SK-N-SH (cell line): ENCODE data around the gene MRPL54. TPM values are rescaled to one million over a fixed set of nuclear protein-coding genes. Genes with fewer than 3 reads are reported as not detected.

Experiments used
- CTCF ChIA-PET: fragments of 300-600, 350-600 bp; formaldehyde crosslinking; extraction: SDS; loops from one replicate; lab custom pipeline; 2021; lab: Yijun Ruan, JAX
- POLR2A ChIA-PET: fragments of 350-600 bp; sonication (Branson Sonifier 250); formaldehyde crosslinking; extraction: SDS; loops from one replicate; lab custom pipeline; 2020; ENCODE audit warnings: antibody characterized with exemption, inconsistent platforms; lab: Yijun Ruan, JAX
- DNase-seq: peaks from one replicate; pipeline ENCODE4 v3.0.0; 2012
- H2AFZ ChIP-seq: fragments of 200-600 bp; sonication (generic); 2 replicates; pipeline ENCODE4 v1.8.1; 2016; ENCODE audit warnings: antibody characterized with exemption, mild to moderate bottlenecking, low read depth
- H3F3A ChIP-seq: fragments of 200-600 bp; sonication (generic); replicated peaks from 2 replicates; pipeline ENCODE3; 2016; ENCODE audit warnings: antibody characterized with exemption, mild to moderate bottlenecking; ENCODE audit not compliant: insufficient read depth
- H3K27ac ChIP-seq, 2 experiments: fragments of 200-500 bp in 1 of 2; fragments of 200-600 bp in 1 of 2; sonication (Bioruptor generic) in 1 of 2; sonication (generic), shearing (Covaris generic) in 1 of 2; 2 replicates each; pipeline versions ENCODE4 v1.5.1 to v1.6.1; 2014 to 2016; ENCODE audit warnings: low read depth in 2 of 2, inconsistent platforms in 1 of 2, low read length in 1 of 2, mild to moderate bottlenecking in 1 of 2, mixed read lengths in 1 of 2
- H3K27me3 ChIP-seq: fragments of 200-600 bp; sonication (generic), shearing (Covaris generic); 2 replicates; pipeline ENCODE4 v1.6.1; 2016; ENCODE audit warnings: mixed run types; ENCODE audit not compliant: insufficient read depth
- H3K36me3 ChIP-seq, 2 experiments: fragments of 200-500 bp in 1 of 2; fragments of 200-600 bp in 1 of 2; sonication (Bioruptor generic) in 1 of 2; sonication (generic) in 1 of 2; replicated peaks in 1 of 2; 2 replicates each; pipeline versions ENCODE3 to v1.5.1; 2014 to 2016; ENCODE audit warnings: low read length in 1 of 2, mild to moderate bottlenecking in 1 of 2; ENCODE audit not compliant: insufficient read depth in 2 of 2, control insufficient read depth in 1 of 2
- H3K4me1 ChIP-seq, 2 experiments: fragments of 200-500 bp in 1 of 2; fragments of 200-600 bp in 1 of 2; sonication (Bioruptor generic) in 1 of 2; sonication (generic), shearing (Covaris generic) in 1 of 2; 2 replicates each; pipeline versions ENCODE4 v1.5.1 to v1.6.1; 2014 to 2016; ENCODE audit warnings: low read depth in 1 of 2, low read length in 1 of 2, mixed run types in 1 of 2; ENCODE audit not compliant: insufficient read depth in 2 of 2, control insufficient read depth in 1 of 2
- H3K4me2 ChIP-seq: fragments of 200-600 bp; sonication (generic), shearing (Covaris generic); 2 replicates; pipeline ENCODE4 v1.6.1; 2017; ENCODE audit warnings: mixed run types
- H3K4me3 ChIP-seq, 2 experiments: fragments of 200-500 bp in 1 of 2; fragments of 200-600 bp in 1 of 2; sonication (Bioruptor generic) in 1 of 2; sonication (generic), shearing (Covaris generic) in 1 of 2; 2 replicates each; pipeline versions ENCODE4 v1.5.1 to v1.8.1; 2014 to 2016; ENCODE audit warnings: low read depth in 2 of 2, inconsistent platforms in 1 of 2, low read length in 1 of 2, mild to moderate bottlenecking in 1 of 2, mixed read lengths in 1 of 2, moderate library complexity in 1 of 2
- H3K79me2 ChIP-seq: fragments of 200-600 bp; sonication (generic); 2 replicates; pipeline ENCODE4 v1.8.1; 2017; ENCODE audit warnings: mild to moderate bottlenecking; ENCODE audit not compliant: insufficient read depth
- H3K9ac ChIP-seq: fragments of 200-600 bp; sonication (generic); 2 replicates; pipeline ENCODE4 v1.6.1; 2017; ENCODE audit warnings: mixed run types
- H3K9me2 ChIP-seq: fragments of 200-600 bp; sonication (generic); 2 replicates; pipeline ENCODE4 v1.6.1; 2017; ENCODE audit warnings: mixed run types
- H3K9me3 ChIP-seq: fragments of 200-600 bp; sonication (generic); 2 replicates; pipeline ENCODE4 v1.6.1; 2017; ENCODE audit warnings: mixed run types, mild to moderate bottlenecking, moderate library complexity
- H4K20me1 ChIP-seq: fragments of 200-600 bp; sonication (generic); 2 replicates; pipeline ENCODE4 v1.6.1; 2017; ENCODE audit warnings: mild to moderate bottlenecking, mixed run types; ENCODE audit not compliant: insufficient read depth
- CHD2 ChIP-seq: fragments of 150-350 bp; IDR thresholded peaks from 2 replicates; pipeline ENCODE4 v1.6.1; 2018; ENCODE audit warnings: low read length; ENCODE audit not compliant: partially characterized antibody
- EZH2phosphoT487 ChIP-seq: fragments of 200-600 bp; sonication (generic); IDR thresholded peaks from 2 replicates; pipeline ENCODE4 v1.6.1; 2017; ENCODE audit warnings: low read depth, mixed run types, mild to moderate bottlenecking, antibody characterized with exemption, moderate library complexity, borderline replicate concordance
- FOSL2 ChIP-seq: IDR thresholded peaks from 2 replicates; pipeline ENCODE4 v1.4.0; 2012; ENCODE audit warnings: low read depth, mild to moderate bottlenecking, moderate library complexity, borderline replicate concordance
- FOXM1 ChIP-seq: IDR thresholded peaks from 2 replicates; pipeline ENCODE4 v1.4.0; 2012; ENCODE audit warnings: low read depth, mild to moderate bottlenecking
- IRF3 ChIP-seq: fragments of 150-350 bp; IDR thresholded peaks from 2 replicates; pipeline ENCODE4 v1.6.1; 2016; ENCODE audit warnings: mild to moderate bottlenecking, low read depth, low read length
- JUND ChIP-seq: IDR thresholded peaks from 2 replicates; pipeline ENCODE4 v1.4.0; 2012
- MEF2A ChIP-seq: IDR thresholded peaks from 2 replicates; pipeline ENCODE4 v1.4.0; 2012; ENCODE audit warnings: low read depth, borderline replicate concordance
- NFIC ChIP-seq: IDR thresholded peaks from 2 replicates; pipeline ENCODE4 v1.4.0; 2012; ENCODE audit warnings: borderline replicate concordance
- NRF1 ChIP-seq: IDR thresholded peaks from 2 replicates; pipeline ENCODE4 v1.6.1; 2012; ENCODE audit warnings: low read depth, mild to moderate bottlenecking, low read length
- RAD21 ChIP-seq: IDR thresholded peaks from 2 replicates; pipeline ENCODE4 v1.6.1; 2012; ENCODE audit warnings: mild to moderate bottlenecking, low read length
- RFX5 ChIP-seq: IDR thresholded peaks from 2 replicates; pipeline ENCODE4 v1.6.1; 2012; ENCODE audit warnings: mild to moderate bottlenecking, improper control_type of control experiment, low read length
- RXRA ChIP-seq: IDR thresholded peaks from 2 replicates; pipeline ENCODE4 v1.4.0; 2012; ENCODE audit warnings: low read depth, mild to moderate bottlenecking, borderline replicate concordance
- SIN3A ChIP-seq: IDR thresholded peaks from 2 replicates; pipeline ENCODE4 v1.6.1; 2012; ENCODE audit warnings: low read depth, mild to moderate bottlenecking, low read length, moderate library complexity, borderline replicate concordance
- SMC3 ChIP-seq: IDR thresholded peaks from 2 replicates; pipeline ENCODE4 v1.6.1; 2012; ENCODE audit warnings: low read depth, low read length, improper control_type of control experiment
- TCF12 ChIP-seq: IDR thresholded peaks from 2 replicates; pipeline ENCODE4 v1.4.0; 2012
- YY1 ChIP-seq: IDR thresholded peaks from 2 replicates; pipeline ENCODE4 v1.4.0; 2012; ENCODE audit warnings: low read depth, mild to moderate bottlenecking
- WGBS: methylation state at CpG from one replicate; pipeline ENCODE4 v1.1.6; 2017; ENCODE audit warnings: low lambda C conversion rate; 5-methylcytosine and 5-hydroxymethylcytosine counted together
- polyA plus RNA-seq, 3 experiments: library from polyadenylated mRNA; depleted of rRNA; stranded (reverse); fragments of >200 nt; gene quantifications; 2 replicates each; pipeline ENCODE4 v1.2.3, GENCODE V29; 2012
- TF ChIP-seq, protein P1 (sequence below): fragments of 200-600 bp; sonication (generic); IDR thresholded peaks from 2 replicates; pipeline ENCODE4 v1.6.1; 2017; ENCODE audit warnings: antibody characterized with exemption, mild to moderate bottlenecking, moderate library complexity
- TF ChIP-seq, protein P2 (sequence below): IDR thresholded peaks from 2 replicates; pipeline ENCODE4; 2012
- TF ChIP-seq, protein P3 (sequence below): IDR thresholded peaks from 2 replicates; pipeline ENCODE4 v1.4.0; 2012; ENCODE audit warnings: low read depth, borderline replicate concordance

The MRPL54 gene
- polyA plus RNA-seq, 1 of the 3 experiments (the other 2 are of a cell fraction) = 125 TPM

DNA sequence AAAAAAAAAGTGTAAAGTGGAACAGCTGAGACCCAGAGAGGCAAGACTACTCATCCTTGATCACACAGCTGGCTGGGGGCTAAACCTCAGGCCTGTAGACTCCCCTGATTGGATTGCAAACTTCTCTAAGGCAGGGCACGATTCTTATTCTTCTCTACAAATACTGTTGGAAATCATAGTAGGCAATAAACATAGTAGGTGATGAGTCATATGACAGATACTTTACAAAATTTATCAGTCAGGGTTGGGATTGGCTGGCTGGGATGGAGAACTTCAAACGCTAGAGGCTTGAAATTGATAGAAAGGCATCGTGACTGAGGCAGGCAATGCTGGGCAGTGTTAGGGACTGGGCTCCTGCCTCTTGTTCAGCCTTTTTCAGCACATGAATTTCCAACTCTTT, 29.6 kb downstream of the MRPL54 start:
- ChIA-PET POLR2A (no interaction called here), CTCF (no interaction called here)
- Histone ChIP-seq H3K4me1 (no peaks in the 10 kb centered on the region), H3K4me2 (no peak overlapping the region), H3K9me2 (no peaks in the 10 kb centered on the region), H3K9ac (no peak overlapping the region), H3K9me3 (no peaks in the 10 kb centered on the region), H3F3A (no peaks in the 10 kb centered on the region), H4K20me1 (no peaks in the 10 kb centered on the region), H3K4me3 (no peak overlapping the region), H3K27ac (no peak overlapping the region), H3K27me3 (peaks cover 10% of the 10 kb centered on the region; the same call in 1 of the 2 replicates), H2AFZ (no peak overlapping the region), H3K36me3 (no peaks in the 10 kb centered on the region), H3K79me2 (no peaks in the 10 kb centered on the region)
- TF ChIP-seq IRF3 (no peak), EZH2phosphoT487 (no peak), RXRA (no peak), TCF12 (no peak), SMC3 (no peak), NRF1 (no peak)
- TF ChIP-seq, protein P1, sequence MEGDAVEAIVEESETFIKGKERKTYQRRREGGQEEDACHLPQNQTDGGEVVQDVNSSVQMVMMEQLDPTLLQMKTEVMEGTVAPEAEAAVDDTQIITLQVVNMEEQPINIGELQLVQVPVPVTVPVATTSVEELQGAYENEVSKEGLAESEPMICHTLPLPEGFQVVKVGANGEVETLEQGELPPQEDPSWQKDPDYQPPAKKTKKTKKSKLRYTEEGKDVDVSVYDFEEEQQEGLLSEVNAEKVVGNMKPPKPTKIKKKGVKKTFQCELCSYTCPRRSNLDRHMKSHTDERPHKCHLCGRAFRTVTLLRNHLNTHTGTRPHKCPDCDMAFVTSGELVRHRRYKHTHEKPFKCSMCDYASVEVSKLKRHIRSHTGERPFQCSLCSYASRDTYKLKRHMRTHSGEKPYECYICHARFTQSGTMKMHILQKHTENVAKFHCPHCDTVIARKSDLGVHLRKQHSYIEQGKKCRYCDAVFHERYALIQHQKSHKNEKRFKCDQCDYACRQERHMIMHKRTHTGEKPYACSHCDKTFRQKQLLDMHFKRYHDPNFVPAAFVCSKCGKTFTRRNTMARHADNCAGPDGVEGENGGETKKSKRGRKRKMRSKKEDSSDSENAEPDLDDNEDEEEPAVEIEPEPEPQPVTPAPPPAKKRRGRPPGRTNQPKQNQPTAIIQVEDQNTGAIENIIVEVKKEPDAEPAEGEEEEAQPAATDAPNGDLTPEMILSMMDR = no peak
- no peak for DNase-seq
- WGBS = 63% methylated on average over 3 of the region's 3 CpGs

- no peaks in the 10 kb centered on the region for H3K4me1 ChIP-seq
- DNase-seq = no peak
- POLR2A ChIA-PET = no interaction called here
- H3K36me3 ChIP-seq = no peaks in the 10 kb centered on the region
- H3K4me3 ChIP-seq = no peak overlapping the region
- no peaks in the 10 kb centered on the region for H3K9me2 ChIP-seq
- H3K27ac ChIP-seq = no peak overlapping the region
- no peak overlapping the region for H3K4me2 ChIP-seq
- no peak overlapping the region for H3K9ac ChIP-seq
- WGBS = 44% methylated on average over 3 of the region's 3 CpGs
- TF ChIP-seq, protein P2, sequence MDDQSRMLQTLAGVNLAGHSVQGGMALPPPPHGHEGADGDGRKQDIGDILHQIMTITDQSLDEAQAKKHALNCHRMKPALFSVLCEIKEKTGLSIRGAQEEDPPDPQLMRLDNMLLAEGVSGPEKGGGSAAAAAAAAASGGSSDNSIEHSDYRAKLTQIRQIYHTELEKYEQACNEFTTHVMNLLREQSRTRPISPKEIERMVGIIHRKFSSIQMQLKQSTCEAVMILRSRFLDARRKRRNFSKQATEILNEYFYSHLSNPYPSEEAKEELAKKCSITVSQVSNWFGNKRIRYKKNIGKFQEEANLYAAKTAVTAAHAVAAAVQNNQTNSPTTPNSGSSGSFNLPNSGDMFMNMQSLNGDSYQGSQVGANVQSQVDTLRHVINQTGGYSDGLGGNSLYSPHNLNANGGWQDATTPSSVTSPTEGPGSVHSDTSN = no peak
- TF ChIP-seq YY1 (no peak), JUND (no peak), IRF3 (no peak), RFX5 (no peak), NFIC (no peak), SIN3A (no peak), FOSL2 (no peak), CHD2 (no peak), RAD21 (no peak), MEF2A (no peak), FOXM1 (no peak)
- TF ChIP-seq, protein P3, sequence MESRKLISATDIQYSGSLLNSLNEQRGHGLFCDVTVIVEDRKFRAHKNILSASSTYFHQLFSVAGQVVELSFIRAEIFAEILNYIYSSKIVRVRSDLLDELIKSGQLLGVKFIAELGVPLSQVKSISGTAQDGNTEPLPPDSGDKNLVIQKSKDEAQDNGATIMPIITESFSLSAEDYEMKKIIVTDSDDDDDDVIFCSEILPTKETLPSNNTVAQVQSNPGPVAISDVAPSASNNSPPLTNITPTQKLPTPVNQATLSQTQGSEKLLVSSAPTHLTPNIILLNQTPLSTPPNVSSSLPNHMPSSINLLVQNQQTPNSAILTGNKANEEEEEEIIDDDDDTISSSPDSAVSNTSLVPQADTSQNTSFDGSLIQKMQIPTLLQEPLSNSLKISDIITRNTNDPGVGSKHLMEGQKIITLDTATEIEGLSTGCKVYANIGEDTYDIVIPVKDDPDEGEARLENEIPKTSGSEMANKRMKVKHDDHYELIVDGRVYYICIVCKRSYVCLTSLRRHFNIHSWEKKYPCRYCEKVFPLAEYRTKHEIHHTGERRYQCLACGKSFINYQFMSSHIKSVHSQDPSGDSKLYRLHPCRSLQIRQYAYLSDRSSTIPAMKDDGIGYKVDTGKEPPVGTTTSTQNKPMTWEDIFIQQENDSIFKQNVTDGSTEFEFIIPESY = no peak
- TF ChIP-seq, protein P1 = no peak
- H3F3A ChIP-seq = no peaks in the 10 kb centered on the region
- H3K79me2 ChIP-seq = no peaks in the 10 kb centered on the region
- CTCF ChIA-PET = interaction anchor here (1.2 to 1.6 kb wide), 2 partner anchors 10 to 28 kb away, joined by 4 to 8 read pairs; no protein-coding TSS in a partner anchor
- H3K27me3 ChIP-seq = peaks cover 10% of the 10 kb centered on the region; the same call in 1 of the 2 replicates
- H2AFZ ChIP-seq = no peak overlapping the region
- no peaks in the 10 kb centered on the region for H3K9me3 ChIP-seq
- no peaks in the 10 kb centered on the region for H4K20me1 ChIP-seq
Measured at GRCh38 chr19:3793799-3794198, 31.3 kb downstream of the MRPL54 start.
